Neural cell (in vitro differentiated cells): ENCODE results near the gene CDH8. TPM values are rescaled to one million over a fixed set of nuclear protein-coding genes. Genes with fewer than 3 reads are reported as not detected.

Experiments
- H2AFZ ChIP-seq: fragments of 200-600, 300-800 bp; sonication (generic), shearing (Covaris generic); 2 replicates; pipeline ENCODE4 v1.6.0; 2014; ENCODE audit warnings: low read depth, mild to moderate bottlenecking, antibody characterized with exemption, low read length, moderate library complexity
- H3F3A ChIP-seq: fragments of 200-600 bp; shearing (Covaris generic); 2 replicates; pipeline ENCODE4 v1.6.1; 2016; ENCODE audit warnings: mild to moderate bottlenecking, moderate library complexity, mixed read lengths, antibody characterized with exemption, low read length; ENCODE audit not compliant: insufficient read depth, poor library complexity, severe bottlenecking
- H3K27ac ChIP-seq: fragments of 200-600, 300-800 bp; sonication (generic), shearing (Covaris generic); 2 replicates; pipeline ENCODE4 v1.5.1; 2014; ENCODE audit warnings: mild to moderate bottlenecking, low read length, moderate library complexity
- H3K27me3 ChIP-seq: fragments of 300-800, 200-600 bp; sonication (generic), shearing (Covaris generic); 2 replicates; pipeline ENCODE4 v1.6.0; 2014; ENCODE audit warnings: mild to moderate bottlenecking, low read depth, low read length, moderate library complexity; ENCODE audit not compliant: insufficient read depth
- H3K36me3 ChIP-seq: fragments of 300-800, 200-600 bp; sonication (generic), shearing (Covaris generic); 2 replicates; pipeline ENCODE4 v1.5.1; 2014; ENCODE audit warnings: mild to moderate bottlenecking, antibody characterized with exemption, low read length, moderate library complexity; ENCODE audit not compliant: insufficient read depth
- H3K4me2 ChIP-seq: fragments of 300-800, 200-600 bp; sonication (generic), shearing (Covaris generic); 2 replicates; pipeline ENCODE4 v1.6.0; 2014; ENCODE audit warnings: mild to moderate bottlenecking, low read length
- H3K4me3 ChIP-seq: fragments of 300-800, 200-600 bp; sonication (generic), shearing (Covaris generic); 2 replicates; pipeline ENCODE4 v1.5.1; 2014; ENCODE audit warnings: mild to moderate bottlenecking, low read length, moderate library complexity
- H3K79me2 ChIP-seq: fragments of 200-600 bp; shearing (Covaris generic); replicated peaks from 2 replicates; pipeline ENCODE4 v1.6.0; 2014; ENCODE audit warnings: mild to moderate bottlenecking, low read length, moderate library complexity; ENCODE audit not compliant: insufficient read depth
- H3K9ac ChIP-seq: fragments of 300-800, 200-600 bp; sonication (generic), shearing (Covaris generic); 2 replicates; pipeline ENCODE4 v1.6.1; 2016; ENCODE audit warnings: mild to moderate bottlenecking, low read length, mixed read lengths
- H3K9me2 ChIP-seq: fragments of 200-600 bp; shearing (Covaris generic); 2 replicates; pipeline ENCODE4 v1.6.1; 2016; ENCODE audit warnings: mild to moderate bottlenecking, low read length, mixed read lengths; ENCODE audit not compliant: insufficient read depth
- H3K9me3 ChIP-seq: fragments of 200-600, 300-800 bp; sonication (generic), shearing (Covaris generic); 2 replicates; pipeline ENCODE4 v1.6.1; 2016; ENCODE audit warnings: mild to moderate bottlenecking, mixed run types, low read length, moderate library complexity, mixed read lengths
- H4K20me1 ChIP-seq: fragments of 200-600 bp; shearing (Covaris generic); 2 replicates; pipeline ENCODE4 v1.6.1; 2016; ENCODE audit warnings: mild to moderate bottlenecking, mixed run types; ENCODE audit not compliant: insufficient read depth
- CTCF ChIP-seq: fragments of 450-650 bp; IDR thresholded peaks from 2 replicates; pipeline ENCODE4 v1.5.1; 2014; ENCODE audit warnings: antibody characterized with exemption, mild to moderate bottlenecking, moderate library complexity; ENCODE audit not compliant: poor library complexity, severe bottlenecking
- EP300 ChIP-seq: fragments of 450-650 bp; conservative IDR thresholded peaks from 2 replicates; pipeline ENCODE4 v1.6.1; 2014; ENCODE audit warnings: antibody characterized with exemption, mild to moderate bottlenecking, moderate library complexity; ENCODE audit not compliant: poor library complexity, severe bottlenecking
- EZH2 ChIP-seq: fragments of 200-600, 300-800 bp; shearing (Covaris generic), sonication (generic); IDR thresholded peaks from 2 replicates; pipeline ENCODE4 v1.6.1; 2014; ENCODE audit warnings: antibody characterized with exemption, low read length, borderline replicate concordance, mild to moderate bottlenecking; ENCODE audit not compliant: insufficient read depth, poor library complexity, severe bottlenecking
- MXI1 ChIP-seq: fragments of 450-650 bp; conservative IDR thresholded peaks from 2 replicates; pipeline ENCODE4 v1.6.1; 2014; ENCODE audit warnings: antibody characterized with exemption, mild to moderate bottlenecking; ENCODE audit not compliant: poor library complexity, severe bottlenecking
- POLR2AphosphoS5 ChIP-seq: IDR thresholded peaks from 2 replicates; pipeline ENCODE4 v1.6.1; 2012
- RAD21 ChIP-seq: fragments of 450-650 bp; conservative IDR thresholded peaks from 2 replicates; pipeline ENCODE4 v1.6.1; 2014; ENCODE audit warnings: antibody characterized with exemption, mild to moderate bottlenecking, moderate library complexity
- SMC3 ChIP-seq: fragments of 450-650 bp; conservative IDR thresholded peaks from 2 replicates; pipeline ENCODE4 v1.6.1; 2014; ENCODE audit warnings: antibody characterized with exemption, mild to moderate bottlenecking, moderate library complexity; ENCODE audit not compliant: poor library complexity
- TAF1 ChIP-seq: IDR thresholded peaks from 2 replicates; pipeline ENCODE4 v1.6.1; 2012; ENCODE audit warnings: low read depth
- polyA plus RNA-seq: library from polyadenylated mRNA; depleted of rRNA; stranded (reverse); fragments of >200 nt; gene quantifications from 2 replicates; pipeline ENCODE4 v1.2.3, GENCODE V29; 2014
- TF ChIP-seq, protein P1 (sequence below): IDR thresholded peaks from 2 replicates; pipeline ENCODE4 v1.6.1; 2012; ENCODE audit warnings: borderline replicate concordance

CDH8 gene
- polyA plus RNA-seq, 1 donor from 2014 or later, result 5.0 TPM

DNA sequence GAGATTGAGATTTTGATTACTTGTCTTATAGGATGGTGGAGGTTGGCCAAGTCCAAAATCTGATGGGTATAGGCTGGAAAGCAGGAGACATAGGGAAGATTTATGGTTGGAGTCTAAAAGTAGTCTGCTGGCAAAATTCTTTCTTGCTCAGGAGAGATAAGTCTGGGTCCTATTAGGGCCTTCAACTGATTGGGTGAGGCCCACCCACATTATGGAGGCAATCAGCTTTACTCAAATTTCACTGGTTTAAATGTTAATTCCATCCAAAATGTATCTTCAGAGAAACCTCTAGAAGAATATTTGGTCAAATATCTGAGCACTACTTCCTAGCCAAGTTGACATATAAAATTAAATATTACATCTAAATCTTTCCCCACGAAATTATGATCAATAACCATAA is 31.7 kb upstream of the CDH8 start:
- TF ChIP-seq EZH2 (no peak), CTCF (no peak), EP300 (no peak), TAF1 (no peak), POLR2AphosphoS5 (no peak), MXI1 (no peak), RAD21 (no peak), SMC3 (no peak)
- TF ChIP-seq, protein P1, sequence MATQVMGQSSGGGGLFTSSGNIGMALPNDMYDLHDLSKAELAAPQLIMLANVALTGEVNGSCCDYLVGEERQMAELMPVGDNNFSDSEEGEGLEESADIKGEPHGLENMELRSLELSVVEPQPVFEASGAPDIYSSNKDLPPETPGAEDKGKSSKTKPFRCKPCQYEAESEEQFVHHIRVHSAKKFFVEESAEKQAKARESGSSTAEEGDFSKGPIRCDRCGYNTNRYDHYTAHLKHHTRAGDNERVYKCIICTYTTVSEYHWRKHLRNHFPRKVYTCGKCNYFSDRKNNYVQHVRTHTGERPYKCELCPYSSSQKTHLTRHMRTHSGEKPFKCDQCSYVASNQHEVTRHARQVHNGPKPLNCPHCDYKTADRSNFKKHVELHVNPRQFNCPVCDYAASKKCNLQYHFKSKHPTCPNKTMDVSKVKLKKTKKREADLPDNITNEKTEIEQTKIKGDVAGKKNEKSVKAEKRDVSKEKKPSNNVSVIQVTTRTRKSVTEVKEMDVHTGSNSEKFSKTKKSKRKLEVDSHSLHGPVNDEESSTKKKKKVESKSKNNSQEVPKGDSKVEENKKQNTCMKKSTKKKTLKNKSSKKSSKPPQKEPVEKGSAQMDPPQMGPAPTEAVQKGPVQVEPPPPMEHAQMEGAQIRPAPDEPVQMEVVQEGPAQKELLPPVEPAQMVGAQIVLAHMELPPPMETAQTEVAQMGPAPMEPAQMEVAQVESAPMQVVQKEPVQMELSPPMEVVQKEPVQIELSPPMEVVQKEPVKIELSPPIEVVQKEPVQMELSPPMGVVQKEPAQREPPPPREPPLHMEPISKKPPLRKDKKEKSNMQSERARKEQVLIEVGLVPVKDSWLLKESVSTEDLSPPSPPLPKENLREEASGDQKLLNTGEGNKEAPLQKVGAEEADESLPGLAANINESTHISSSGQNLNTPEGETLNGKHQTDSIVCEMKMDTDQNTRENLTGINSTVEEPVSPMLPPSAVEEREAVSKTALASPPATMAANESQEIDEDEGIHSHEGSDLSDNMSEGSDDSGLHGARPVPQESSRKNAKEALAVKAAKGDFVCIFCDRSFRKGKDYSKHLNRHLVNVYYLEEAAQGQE, result no peak
- H3K27me3 ChIP-seq, result no peaks in the 10 kb centered on the region
- H3K36me3 ChIP-seq, result no peaks in the 10 kb centered on the region
- no peaks in the 10 kb centered on the region for H3K9me3 ChIP-seq
- H4K20me1 ChIP-seq, result no peaks in the 10 kb centered on the region
- H3K4me2 ChIP-seq, result no peak overlapping the region
- no peak overlapping the region for H3K27ac ChIP-seq
- H3K79me2 ChIP-seq, result no peaks in the 10 kb centered on the region
- no peaks in the 10 kb centered on the region for H3K9me2 ChIP-seq
- no peaks in the 10 kb centered on the region for H3F3A ChIP-seq
- no peak overlapping the region for H3K4me3 ChIP-seq
- no peak overlapping the region for H2AFZ ChIP-seq
- no peak overlapping the region for H3K9ac ChIP-seq

DNA sequence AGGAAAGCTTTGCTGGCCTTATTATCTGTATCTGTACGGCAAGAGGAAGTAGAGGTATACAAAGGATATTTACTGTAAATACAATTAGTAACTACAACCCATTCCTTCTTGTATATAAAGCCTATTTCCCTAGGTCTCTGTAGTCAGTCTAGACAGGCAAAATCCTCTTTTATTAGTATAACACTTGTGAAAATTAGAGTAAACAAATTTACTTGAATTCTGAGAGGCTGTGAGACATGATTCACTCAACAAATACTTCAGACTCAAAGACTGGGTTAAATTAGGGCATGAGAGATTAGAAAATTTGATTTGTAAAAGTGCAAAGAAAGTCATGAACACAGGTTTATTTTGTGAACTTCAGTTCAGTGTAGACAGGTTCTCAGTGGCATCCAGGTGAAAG is 30.9 kb upstream of the CDH8 start:
- no peaks in the 10 kb centered on the region for H3F3A ChIP-seq
- H3K9ac ChIP-seq, result no peak overlapping the region
- H3K9me2 ChIP-seq, result no peaks in the 10 kb centered on the region
- no peak overlapping the region for H3K4me2 ChIP-seq
- no peak overlapping the region for H3K4me3 ChIP-seq
- no peaks in the 10 kb centered on the region for H3K27me3 ChIP-seq
- H3K27ac ChIP-seq, result no peak overlapping the region
- TF ChIP-seq TAF1 (no peak), EP300 (no peak)
- H3K9me3 ChIP-seq, result no peaks in the 10 kb centered on the region
- H4K20me1 ChIP-seq, result no peaks in the 10 kb centered on the region
- H3K36me3 ChIP-seq, result no peaks in the 10 kb centered on the region
- H2AFZ ChIP-seq, result no peak overlapping the region
- no peaks in the 10 kb centered on the region for H3K79me2 ChIP-seq

DNA sequence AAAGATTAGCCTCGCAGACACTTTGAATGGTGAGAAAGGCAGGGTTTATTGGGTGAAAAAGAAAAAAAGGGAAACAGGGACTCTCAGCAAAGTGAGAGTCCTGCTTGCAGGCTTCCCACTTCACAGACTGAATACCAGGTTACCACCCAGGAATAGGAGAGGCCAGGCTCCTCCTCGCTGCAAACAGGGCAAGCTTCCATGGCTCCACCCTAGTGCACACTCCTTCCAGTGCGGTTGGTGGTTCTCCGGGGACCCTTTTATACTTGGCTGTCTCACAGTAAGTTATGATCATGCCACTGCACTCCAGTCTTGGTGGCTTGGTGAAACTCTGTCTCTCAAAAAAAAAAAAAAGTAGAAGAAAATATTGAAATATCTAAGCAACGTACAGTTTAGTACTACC is 30.5 kb upstream of the CDH8 start:
- Histone ChIP-seq H3K9me2 (no peaks in the 10 kb centered on the region), H3F3A (no peaks in the 10 kb centered on the region), H3K27me3 (no peaks in the 10 kb centered on the region), H3K9ac (no peak overlapping the region), H3K4me2 (no peak overlapping the region), H3K27ac (no peak overlapping the region), H3K4me3 (no peak overlapping the region), H3K79me2 (no peaks in the 10 kb centered on the region), H3K36me3 (no peaks in the 10 kb centered on the region), H2AFZ (no peak overlapping the region), H3K9me3 (no peaks in the 10 kb centered on the region), H4K20me1 (no peaks in the 10 kb centered on the region)
- no peak for TF ChIP-seq TAF1
- TF ChIP-seq POLR2AphosphoS5, result no peak
- no peak for TF ChIP-seq RAD21
- TF ChIP-seq EZH2, result no peak
- no peak for TF ChIP-seq CTCF
- TF ChIP-seq, protein P1, result no peak
- no peak for TF ChIP-seq SMC3
- TF ChIP-seq MXI1, result no peak
- no peak for TF ChIP-seq EP300
